SK-N-SH (cell line): Measurements from ENCODE around the gene UPK1B. TPM values are rescaled to one million over a fixed set of nuclear protein-coding genes. Genes with fewer than 3 reads are reported as not detected.

Source experiments
- CTCF ChIA-PET: fragments of 300-600, 350-600 bp; formaldehyde crosslinking; extraction: SDS; loops from one replicate; lab custom pipeline; 2021; lab: Yijun Ruan, JAX
- POLR2A ChIA-PET: fragments of 350-600 bp; sonication (Branson Sonifier 250); formaldehyde crosslinking; extraction: SDS; loops from one replicate; lab custom pipeline; 2020; ENCODE audit warnings: antibody characterized with exemption, inconsistent platforms; lab: Yijun Ruan, JAX
- DNase-seq: peaks from one replicate; pipeline ENCODE4 v3.0.0; 2012
- H2AFZ ChIP-seq: fragments of 200-600 bp; sonication (generic); 2 replicates; pipeline ENCODE4 v1.8.1; 2016; ENCODE audit warnings: antibody characterized with exemption, mild to moderate bottlenecking, low read depth
- H3F3A ChIP-seq: fragments of 200-600 bp; sonication (generic); replicated peaks from 2 replicates; pipeline ENCODE3; 2016; ENCODE audit warnings: antibody characterized with exemption, mild to moderate bottlenecking; ENCODE audit not compliant: insufficient read depth
- H3K27ac ChIP-seq, 2 experiments: fragments of 200-500 bp in 1 of 2; fragments of 200-600 bp in 1 of 2; sonication (Bioruptor generic) in 1 of 2; sonication (generic), shearing (Covaris generic) in 1 of 2; 2 replicates each; pipeline versions ENCODE4 v1.5.1 to v1.6.1; 2014 to 2016; ENCODE audit warnings: low read depth in 2 of 2, inconsistent platforms in 1 of 2, low read length in 1 of 2, mild to moderate bottlenecking in 1 of 2, mixed read lengths in 1 of 2
- H3K27me3 ChIP-seq: fragments of 200-600 bp; sonication (generic), shearing (Covaris generic); 2 replicates; pipeline ENCODE4 v1.6.1; 2016; ENCODE audit warnings: mixed run types; ENCODE audit not compliant: insufficient read depth
- H3K36me3 ChIP-seq, 2 experiments: fragments of 200-500 bp in 1 of 2; fragments of 200-600 bp in 1 of 2; sonication (Bioruptor generic) in 1 of 2; sonication (generic) in 1 of 2; replicated peaks in 1 of 2; 2 replicates each; pipeline versions ENCODE3 to v1.5.1; 2014 to 2016; ENCODE audit warnings: low read length in 1 of 2, mild to moderate bottlenecking in 1 of 2; ENCODE audit not compliant: insufficient read depth in 2 of 2, control insufficient read depth in 1 of 2
- H3K4me1 ChIP-seq, 2 experiments: fragments of 200-500 bp in 1 of 2; fragments of 200-600 bp in 1 of 2; sonication (Bioruptor generic) in 1 of 2; sonication (generic), shearing (Covaris generic) in 1 of 2; 2 replicates each; pipeline versions ENCODE4 v1.5.1 to v1.6.1; 2014 to 2016; ENCODE audit warnings: low read depth in 1 of 2, low read length in 1 of 2, mixed run types in 1 of 2; ENCODE audit not compliant: insufficient read depth in 2 of 2, control insufficient read depth in 1 of 2
- H3K4me2 ChIP-seq: fragments of 200-600 bp; sonication (generic), shearing (Covaris generic); 2 replicates; pipeline ENCODE4 v1.6.1; 2017; ENCODE audit warnings: mixed run types
- H3K4me3 ChIP-seq, 2 experiments: fragments of 200-500 bp in 1 of 2; fragments of 200-600 bp in 1 of 2; sonication (Bioruptor generic) in 1 of 2; sonication (generic), shearing (Covaris generic) in 1 of 2; 2 replicates each; pipeline versions ENCODE4 v1.5.1 to v1.8.1; 2014 to 2016; ENCODE audit warnings: low read depth in 2 of 2, inconsistent platforms in 1 of 2, low read length in 1 of 2, mild to moderate bottlenecking in 1 of 2, mixed read lengths in 1 of 2, moderate library complexity in 1 of 2
- H3K79me2 ChIP-seq: fragments of 200-600 bp; sonication (generic); 2 replicates; pipeline ENCODE4 v1.8.1; 2017; ENCODE audit warnings: mild to moderate bottlenecking; ENCODE audit not compliant: insufficient read depth
- H3K9ac ChIP-seq: fragments of 200-600 bp; sonication (generic); 2 replicates; pipeline ENCODE4 v1.6.1; 2017; ENCODE audit warnings: mixed run types
- H3K9me2 ChIP-seq: fragments of 200-600 bp; sonication (generic); 2 replicates; pipeline ENCODE4 v1.6.1; 2017; ENCODE audit warnings: mixed run types
- H3K9me3 ChIP-seq: fragments of 200-600 bp; sonication (generic); 2 replicates; pipeline ENCODE4 v1.6.1; 2017; ENCODE audit warnings: mixed run types, mild to moderate bottlenecking, moderate library complexity
- H4K20me1 ChIP-seq: fragments of 200-600 bp; sonication (generic); 2 replicates; pipeline ENCODE4 v1.6.1; 2017; ENCODE audit warnings: mild to moderate bottlenecking, mixed run types; ENCODE audit not compliant: insufficient read depth
- EP300 ChIP-seq, 2 experiments: IDR thresholded peaks; 2 replicates each; pipeline versions ENCODE4 v1.4.0 to v1.6.1; 2012; ENCODE audit warnings: borderline replicate concordance in 1 of 2, low read depth in 1 of 2, low read length in 1 of 2
- GABPA ChIP-seq: IDR thresholded peaks from 2 replicates; pipeline ENCODE4 v1.4.0; 2012; ENCODE audit warnings: low read depth, mild to moderate bottlenecking
- MXI1 ChIP-seq: IDR thresholded peaks from 2 replicates; pipeline ENCODE4 v1.6.1; 2012; ENCODE audit warnings: mild to moderate bottlenecking, low read depth, low read length, improper control_type of control experiment
- NFIC ChIP-seq: IDR thresholded peaks from 2 replicates; pipeline ENCODE4 v1.4.0; 2012; ENCODE audit warnings: borderline replicate concordance
- RCOR1 ChIP-seq: fragments of 150-350 bp; IDR thresholded peaks from 2 replicates; pipeline ENCODE4 v1.6.1; 2017; ENCODE audit warnings: antibody characterized with exemption, low read length
- RFX5 ChIP-seq: IDR thresholded peaks from 2 replicates; pipeline ENCODE4 v1.6.1; 2012; ENCODE audit warnings: mild to moderate bottlenecking, improper control_type of control experiment, low read length
- SIN3A ChIP-seq: IDR thresholded peaks from 2 replicates; pipeline ENCODE4 v1.6.1; 2012; ENCODE audit warnings: low read depth, mild to moderate bottlenecking, low read length, moderate library complexity, borderline replicate concordance
- TCF12 ChIP-seq: IDR thresholded peaks from 2 replicates; pipeline ENCODE4 v1.4.0; 2012
- YY1 ChIP-seq: IDR thresholded peaks from 2 replicates; pipeline ENCODE4 v1.4.0; 2012; ENCODE audit warnings: low read depth, mild to moderate bottlenecking
- polyA plus RNA-seq, 3 experiments: library from polyadenylated mRNA; depleted of rRNA; stranded (reverse); fragments of >200 nt; gene quantifications; 2 replicates each; pipeline ENCODE4 v1.2.3, GENCODE V29; 2012
- TF ChIP-seq, protein P1 (sequence below): fragments of 150-350 bp; IDR thresholded peaks from 2 replicates; pipeline ENCODE4 v1.6.1; 2017; ENCODE audit warnings: antibody characterized with exemption, low read length, low read depth, borderline replicate concordance
- TF ChIP-seq, protein P2 (sequence below): fragments of 150-350 bp; IDR thresholded peaks from 2 replicates; pipeline ENCODE4 v1.6.1; 2016; ENCODE audit warnings: mild to moderate bottlenecking, low read depth, low read length

Gene UPK1B
- polyA plus RNA-seq, 1 of the 3 experiments (the other 2 are of a cell fraction): not detected

DNA sequence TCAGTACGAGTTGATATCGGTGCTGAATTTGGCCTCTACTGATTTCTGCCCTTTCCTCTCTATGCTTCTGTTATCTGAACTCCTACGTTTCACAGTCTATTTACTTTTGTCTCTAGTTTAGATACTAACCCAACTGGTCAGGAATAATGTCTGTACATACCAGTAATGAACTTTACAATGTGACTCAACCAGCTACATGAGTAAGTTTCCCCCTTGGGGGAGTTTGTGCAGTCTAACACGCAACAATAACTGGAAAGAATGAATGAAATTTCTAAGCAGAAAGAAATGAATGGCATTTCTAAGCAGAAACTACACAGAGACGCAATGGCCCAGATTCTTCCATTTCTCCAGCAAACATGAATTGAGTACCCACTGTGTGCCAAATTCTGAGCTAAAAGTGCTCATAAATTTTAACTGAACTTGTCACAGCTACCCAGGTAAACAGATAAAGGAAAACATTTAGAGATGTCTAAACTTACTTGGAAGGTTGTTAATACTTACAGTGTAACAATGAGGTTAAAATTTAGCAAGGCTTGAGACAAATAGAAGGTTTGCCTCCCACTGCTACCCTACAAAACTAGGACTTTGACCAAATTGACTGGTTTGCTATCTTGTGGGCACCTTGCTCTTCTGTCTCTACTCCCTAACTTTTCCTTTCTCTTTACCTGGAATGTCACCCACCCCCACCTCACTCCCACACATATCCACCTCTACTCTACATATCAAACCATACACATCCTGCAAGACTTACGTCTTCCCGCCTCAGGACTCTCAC, 11.6 kb downstream of the UPK1B start (continued):
- TF ChIP-seq, protein P1, sequence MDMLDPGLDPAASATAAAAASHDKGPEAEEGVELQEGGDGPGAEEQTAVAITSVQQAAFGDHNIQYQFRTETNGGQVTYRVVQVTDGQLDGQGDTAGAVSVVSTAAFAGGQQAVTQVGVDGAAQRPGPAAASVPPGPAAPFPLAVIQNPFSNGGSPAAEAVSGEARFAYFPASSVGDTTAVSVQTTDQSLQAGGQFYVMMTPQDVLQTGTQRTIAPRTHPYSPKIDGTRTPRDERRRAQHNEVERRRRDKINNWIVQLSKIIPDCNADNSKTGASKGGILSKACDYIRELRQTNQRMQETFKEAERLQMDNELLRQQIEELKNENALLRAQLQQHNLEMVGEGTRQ: no peak
- TF ChIP-seq, protein P2, sequence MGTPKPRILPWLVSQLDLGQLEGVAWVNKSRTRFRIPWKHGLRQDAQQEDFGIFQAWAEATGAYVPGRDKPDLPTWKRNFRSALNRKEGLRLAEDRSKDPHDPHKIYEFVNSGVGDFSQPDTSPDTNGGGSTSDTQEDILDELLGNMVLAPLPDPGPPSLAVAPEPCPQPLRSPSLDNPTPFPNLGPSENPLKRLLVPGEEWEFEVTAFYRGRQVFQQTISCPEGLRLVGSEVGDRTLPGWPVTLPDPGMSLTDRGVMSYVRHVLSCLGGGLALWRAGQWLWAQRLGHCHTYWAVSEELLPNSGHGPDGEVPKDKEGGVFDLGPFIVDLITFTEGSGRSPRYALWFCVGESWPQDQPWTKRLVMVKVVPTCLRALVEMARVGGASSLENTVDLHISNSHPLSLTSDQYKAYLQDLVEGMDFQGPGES: no peak
- TF ChIP-seq EP300 (IDR thresholded peaks at IDR 0.05; ENCODE audit: borderline replicate concordance in 1 of 2, low read depth in 1 of 2, low read length in 1 of 2) (no peak), SIN3A (no peak)

DNA sequence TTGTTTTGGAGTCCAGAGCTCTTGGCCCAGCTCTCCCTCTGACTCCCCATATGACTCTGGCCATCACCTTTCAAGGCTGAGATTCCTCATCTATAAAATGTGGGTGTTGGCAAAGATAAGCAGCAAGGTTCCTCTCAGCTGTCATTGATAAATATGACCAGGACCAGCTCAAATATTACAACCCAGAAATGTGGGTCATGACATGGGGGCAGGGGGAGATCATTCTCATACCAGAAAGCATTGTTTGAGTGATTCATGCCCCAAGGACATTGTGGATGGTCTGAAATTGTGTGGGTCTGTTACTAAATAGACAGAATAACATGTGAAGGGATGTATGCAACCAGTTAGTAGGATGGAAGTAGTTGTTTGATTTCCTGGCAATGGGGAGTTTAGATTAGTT, 13.9 kb downstream of the UPK1B start:
- DNase-seq: no peak
- no peak for TF ChIP-seq RCOR1
- no peak for TF ChIP-seq NFIC
- TF ChIP-seq RFX5: no peak
- no peak for TF ChIP-seq MXI1
- TF ChIP-seq, protein P2: no peak
- TF ChIP-seq GABPA: no peak
- TF ChIP-seq YY1: no peak
- TF ChIP-seq TCF12: no peak
- TF ChIP-seq, protein P1: no peak
- no peak overlapping the region for H3K27ac ChIP-seq
- H3K9me3 ChIP-seq: no peaks in the 10 kb centered on the region
- no peaks in the 10 kb centered on the region for H3K36me3 ChIP-seq
- POLR2A ChIA-PET: no interaction called here
- H3K79me2 ChIP-seq: no peaks in the 10 kb centered on the region
- H3K4me2 ChIP-seq: no peak overlapping the region
- H3F3A ChIP-seq: no peaks in the 10 kb centered on the region
- CTCF ChIA-PET: interaction anchor here (1.0 kb wide), 1 partner anchor 303 kb away, joined by 3 read pairs; no protein-coding TSS in a partner anchor
- no peak overlapping the region for H3K4me3 ChIP-seq
- no peaks in the 10 kb centered on the region for H3K9me2 ChIP-seq
- no peak overlapping the region for H3K9ac ChIP-seq
- H2AFZ ChIP-seq: no peak overlapping the region
- no peaks in the 10 kb centered on the region for H3K4me1 ChIP-seq
- H3K27me3 ChIP-seq: no peaks in the 10 kb centered on the region
- no peaks in the 10 kb centered on the region for H4K20me1 ChIP-seq
